Brain microvascular endothelial cell (primary cell): ENCODE measurements around the gene ATP8A2.

Experiments used
- DNase-seq: peaks from one replicate; pipeline ENCODE4 v3.0.0-alpha.2; 2020
- H3K27ac ChIP-seq: fragments of 250-450 bp; sonication (Bioruptor Pico); 2 replicates; pipeline ENCODE4 v1.5.1; 2020; ENCODE audit warnings: mild to moderate bottlenecking, moderate library complexity
- H3K27me3 ChIP-seq: fragments of 250-450 bp; sonication (Bioruptor Pico); replicated peaks from 2 replicates; pipeline ENCODE4 v1.5.1; 2020; ENCODE audit warnings: mild to moderate bottlenecking
- H3K36me3 ChIP-seq: fragments of 250-450 bp; sonication (Bioruptor Pico); replicated peaks from 2 replicates; pipeline ENCODE4 v1.5.1; 2020; ENCODE audit warnings: mild to moderate bottlenecking
- H3K4me3 ChIP-seq: 2 replicates; pipeline ENCODE4 v1.5.1; 2011; ENCODE audit warnings: low read depth, mild to moderate bottlenecking, control low read depth, low read length, moderate library complexity
- CTCF ChIP-seq: IDR thresholded peaks from 2 replicates; pipeline ENCODE4 v1.5.1; 2011; ENCODE audit warnings: low read depth, mild to moderate bottlenecking, moderate library complexity, low read length, control low read depth, inconsistent platforms; ENCODE audit errors: missing control alignments
- in situ Hi-C: cut with HindIII; loops from 2 replicates; pipeline ENCODE4 v1.10.0; 2017; ENCODE audit warnings: low sequenced_read_pairs, low pct_ligation_motif_present

The ATP8A2 gene

GRCh38 chr13:25927363-25927762 is 555.6 kb downstream of the ATP8A2 start:
- no peak overlapping the region for H3K27ac ChIP-seq
- in situ Hi-C loops: no loop called here
- no peaks in the 10 kb centered on the region for H3K27me3 ChIP-seq
- no peak overlapping the region for H3K4me3 ChIP-seq
- DNase-seq: no peak
- H3K36me3 ChIP-seq: no peaks in the 10 kb centered on the region
- TF ChIP-seq CTCF: no peak

GRCh38 chr13:25927932-25928331 is 556.2 kb downstream of the ATP8A2 start:
- no peak overlapping the region for H3K4me3 ChIP-seq
- no peak for TF ChIP-seq CTCF
- H3K27ac ChIP-seq: no peak overlapping the region
- in situ Hi-C loops: no loop called here
- DNase-seq: no peak
- no peaks in the 10 kb centered on the region for H3K36me3 ChIP-seq
- H3K27me3 ChIP-seq: no peaks in the 10 kb centered on the region

- no peak for TF ChIP-seq CTCF
- Histone ChIP-seq H3K27me3 (no peaks in the 10 kb centered on the region), H3K4me3 (no peak overlapping the region), H3K27ac (no peak overlapping the region), H3K36me3 (no peaks in the 10 kb centered on the region)
- DNase-seq: peak; percentile 43
- in situ Hi-C loops: no loop called here
Measured at GRCh38 chr13:25928941-25929505, 557.2 kb downstream of the ATP8A2 start.

GRCh38 chr13:25929816-25930215 is 558.0 kb downstream of the ATP8A2 start:
- H3K27me3 ChIP-seq: no peaks in the 10 kb centered on the region
- in situ Hi-C loops: no loop called here
- H3K27ac ChIP-seq: no peak overlapping the region
- TF ChIP-seq CTCF: no peak
- no peak for DNase-seq
- no peak overlapping the region for H3K4me3 ChIP-seq
- no peaks in the 10 kb centered on the region for H3K36me3 ChIP-seq

- no peaks in the 10 kb centered on the region for H3K27me3 ChIP-seq
- no peak for TF ChIP-seq CTCF
- no peak for DNase-seq
- H3K36me3 ChIP-seq: no peaks in the 10 kb centered on the region
- H3K27ac ChIP-seq: no peak overlapping the region
- no peak overlapping the region for H3K4me3 ChIP-seq
- in situ Hi-C loops: no loop called here
Measured at GRCh38 chr13:25930653-25931052, 558.9 kb downstream of the ATP8A2 start.

GRCh38 chr13:25932365-25932764 is 560.6 kb downstream of the ATP8A2 start:
- Histone ChIP-seq H3K27ac (no peak overlapping the region), H3K36me3 (no peaks in the 10 kb centered on the region), H3K27me3 (no peaks in the 10 kb centered on the region), H3K4me3 (no peak overlapping the region)
- no peak for TF ChIP-seq CTCF
- in situ Hi-C loops: no loop called here
- DNase-seq: no peak
